ENCODE results near the gene MILR1.
"Not testable (repeated sequence)": the region's sequence is repeated elsewhere in the genome, so short reads cannot be mapped to it uniquely, and the experiment has no call there.

Gene MILR1

GRCh38 chr17:64428406-64428805, 20.5 kb upstream of the MILR1 start:
- WGBS, 2 experiments: 94 to 100% methylated on average over 1 of the region's 1 CpG
- no peaks in the 10 kb centered on the region for H3K9me3 ChIP-seq (ENCODE audit: control insufficient read depth, low read length)
- no peaks in the 10 kb centered on the region for H3K4me1 ChIP-seq (ENCODE audit: control insufficient read depth, insufficient read depth, low read length)
- H3K36me3 ChIP-seq (ENCODE audit: control insufficient read depth, insufficient read depth, low read length): no peaks in the 10 kb centered on the region
- H3K27me3 ChIP-seq (ENCODE audit: control insufficient read depth, insufficient read depth, low read length, poor library complexity, severe bottlenecking): no peaks in the 10 kb centered on the region
- H3K27ac ChIP-seq (ENCODE audit: insufficient read depth, low read depth, low read length, poor library complexity, severe bottlenecking): no peak overlapping the region
- H3K4me3 ChIP-seq (ENCODE audit: insufficient read depth, low read depth, low read length): no peak overlapping the region

GRCh38 chr17:64430036-64430435, 18.9 kb upstream of the MILR1 start:
- H3K4me1 ChIP-seq (ENCODE audit: control insufficient read depth, insufficient read depth, low read length); H3K4me3 ChIP-seq (ENCODE audit: insufficient read depth, low read depth, low read length); H3K36me3 ChIP-seq (ENCODE audit: control insufficient read depth, insufficient read depth, low read length); H3K9me3 ChIP-seq (ENCODE audit: control insufficient read depth, low read length); H3K27ac ChIP-seq (ENCODE audit: insufficient read depth, low read depth, low read length, poor library complexity, severe bottlenecking); H3K27me3 ChIP-seq (ENCODE audit: control insufficient read depth, insufficient read depth, low read length, poor library complexity, severe bottlenecking): not testable (repeated sequence)
- WGBS, 2 experiments: 90 to 92% methylated on average over 2 of the region's 2 CpGs

- Histone ChIP-seq H3K27ac (ENCODE audit: insufficient read depth, low read depth, low read length, poor library complexity, severe bottlenecking) (no peak overlapping the region), H3K36me3 (ENCODE audit: control insufficient read depth, insufficient read depth, low read length) (no peaks in the 10 kb centered on the region), H3K9me3 (ENCODE audit: control insufficient read depth, low read length) (no peaks in the 10 kb centered on the region), H3K27me3 (ENCODE audit: control insufficient read depth, insufficient read depth, low read length, poor library complexity, severe bottlenecking) (no peaks in the 10 kb centered on the region), H3K4me1 (ENCODE audit: control insufficient read depth, insufficient read depth, low read length) (no peaks in the 10 kb centered on the region), H3K4me3 (ENCODE audit: insufficient read depth, low read depth, low read length) (no peak overlapping the region)
- WGBS, 2 experiments: 90 to 96% methylated on average over 5 to 6 of the region's 6 CpGs
Measured at GRCh38 chr17:64431534-64431933, 17.4 kb upstream of the MILR1 start.

- 90 to 94% methylated on average over 5 of the region's 5 CpGs for WGBS, 2 experiments
- H3K27ac ChIP-seq (ENCODE audit: insufficient read depth, low read depth, low read length, poor library complexity, severe bottlenecking): no peak overlapping the region
- peaks cover 7% of the 10 kb centered on the region for H3K9me3 ChIP-seq (ENCODE audit: control insufficient read depth, low read length)
- H3K4me3 ChIP-seq (ENCODE audit: insufficient read depth, low read depth, low read length): no peak overlapping the region
- no peaks in the 10 kb centered on the region for H3K36me3 ChIP-seq (ENCODE audit: control insufficient read depth, insufficient read depth, low read length)
- H3K4me1 ChIP-seq (ENCODE audit: control insufficient read depth, insufficient read depth, low read length): no peaks in the 10 kb centered on the region
- H3K27me3 ChIP-seq (ENCODE audit: control insufficient read depth, insufficient read depth, low read length, poor library complexity, severe bottlenecking): no peaks in the 10 kb centered on the region
Measured at GRCh38 chr17:64437944-64438525, 10.9 kb upstream of the MILR1 start.

GRCh38 chr17:64439521-64439920, 9.4 kb upstream of the MILR1 start:
- not testable (repeated sequence) for H3K9me3 ChIP-seq (ENCODE audit: control insufficient read depth, low read length); H3K4me1 ChIP-seq (ENCODE audit: control insufficient read depth, insufficient read depth, low read length); H3K4me3 ChIP-seq (ENCODE audit: insufficient read depth, low read depth, low read length); H3K27ac ChIP-seq (ENCODE audit: insufficient read depth, low read depth, low read length, poor library complexity, severe bottlenecking); H3K27me3 ChIP-seq (ENCODE audit: control insufficient read depth, insufficient read depth, low read length, poor library complexity, severe bottlenecking); H3K36me3 ChIP-seq (ENCODE audit: control insufficient read depth, insufficient read depth, low read length)
- 70% methylated on average over 1 of the region's 1 CpG; no CpG with 5 or more reads in 1 of the 2 experiments for WGBS, 2 experiments

GRCh38 chr17:64439956-64440355, 9.0 kb upstream of the MILR1 start:
- Histone ChIP-seq H3K9me3 (ENCODE audit: control insufficient read depth, low read length) (peaks cover 7% of the 10 kb centered on the region), H3K36me3 (ENCODE audit: control insufficient read depth, insufficient read depth, low read length) (no peaks in the 10 kb centered on the region), H3K4me1 (ENCODE audit: control insufficient read depth, insufficient read depth, low read length) (no peaks in the 10 kb centered on the region), H3K27ac (ENCODE audit: insufficient read depth, low read depth, low read length, poor library complexity, severe bottlenecking) (no peak overlapping the region), H3K27me3 (ENCODE audit: control insufficient read depth, insufficient read depth, low read length, poor library complexity, severe bottlenecking) (no peaks in the 10 kb centered on the region), H3K4me3 (ENCODE audit: insufficient read depth, low read depth, low read length) (no peak overlapping the region)
- whole genome bisulfite sequencing, 2 experiments: 95% methylated on average over 2 of the region's 2 CpGs

GRCh38 chr17:64441772-64442540, 7.0 kb upstream of the MILR1 start:
- Histone ChIP-seq H3K27ac (ENCODE audit: insufficient read depth, low read depth, low read length, poor library complexity, severe bottlenecking) (no peak overlapping the region), H3K4me1 (ENCODE audit: control insufficient read depth, insufficient read depth, low read length) (no peaks in the 10 kb centered on the region), H3K36me3 (ENCODE audit: control insufficient read depth, insufficient read depth, low read length) (no peaks in the 10 kb centered on the region), H3K9me3 (ENCODE audit: control insufficient read depth, low read length) (peaks cover 7% of the 10 kb centered on the region), H3K27me3 (ENCODE audit: control insufficient read depth, insufficient read depth, low read length, poor library complexity, severe bottlenecking) (no peaks in the 10 kb centered on the region), H3K4me3 (ENCODE audit: insufficient read depth, low read depth, low read length) (no peak overlapping the region)
- WGBS, 2 experiments: 90 to 94% methylated on average over 10 of the region's 10 CpGs

GRCh38 chr17:64442541-64442971, 6.4 kb upstream of the MILR1 start:
- H3K27me3 ChIP-seq (ENCODE audit: control insufficient read depth, insufficient read depth, low read length, poor library complexity, severe bottlenecking): no peaks in the 10 kb centered on the region
- H3K27ac ChIP-seq (ENCODE audit: insufficient read depth, low read depth, low read length, poor library complexity, severe bottlenecking): no peak overlapping the region
- peaks cover 7% of the 10 kb centered on the region for H3K9me3 ChIP-seq (ENCODE audit: control insufficient read depth, low read length)
- no peaks in the 10 kb centered on the region for H3K4me1 ChIP-seq (ENCODE audit: control insufficient read depth, insufficient read depth, low read length)
- WGBS, 2 experiments: 91 to 93% methylated on average over 3 of the region's 3 CpGs
- no peaks in the 10 kb centered on the region for H3K36me3 ChIP-seq (ENCODE audit: control insufficient read depth, insufficient read depth, low read length)
- H3K4me3 ChIP-seq (ENCODE audit: insufficient read depth, low read depth, low read length): no peak overlapping the region

GRCh38 chr17:64443086-64443760, 5.7 kb upstream of the MILR1 start:
- H3K4me1 ChIP-seq (ENCODE audit: control insufficient read depth, insufficient read depth, low read length): no peaks in the 10 kb centered on the region
- H3K27ac ChIP-seq (ENCODE audit: insufficient read depth, low read depth, low read length, poor library complexity, severe bottlenecking): no peak overlapping the region
- H3K9me3 ChIP-seq (ENCODE audit: control insufficient read depth, low read length): peaks cover under 1% of the 10 kb centered on the region
- 88 to 89% methylated on average over 6 of the region's 6 CpGs for WGBS, 2 experiments
- no peaks in the 10 kb centered on the region for H3K27me3 ChIP-seq (ENCODE audit: control insufficient read depth, insufficient read depth, low read length, poor library complexity, severe bottlenecking)
- no peak overlapping the region for H3K4me3 ChIP-seq (ENCODE audit: insufficient read depth, low read depth, low read length)
- H3K36me3 ChIP-seq (ENCODE audit: control insufficient read depth, insufficient read depth, low read length): no peaks in the 10 kb centered on the region

- Histone ChIP-seq H3K27me3 (ENCODE audit: control insufficient read depth, insufficient read depth, low read length, poor library complexity, severe bottlenecking) (no peaks in the 10 kb centered on the region), H3K4me3 (ENCODE audit: insufficient read depth, low read depth, low read length) (no peak overlapping the region), H3K9me3 (ENCODE audit: control insufficient read depth, low read length) (no peaks in the 10 kb centered on the region), H3K36me3 (ENCODE audit: control insufficient read depth, insufficient read depth, low read length) (no peaks in the 10 kb centered on the region), H3K27ac (ENCODE audit: insufficient read depth, low read depth, low read length, poor library complexity, severe bottlenecking) (no peak overlapping the region), H3K4me1 (ENCODE audit: control insufficient read depth, insufficient read depth, low read length) (no peaks in the 10 kb centered on the region)
- WGBS, 2 experiments: 90 to 94% methylated on average over 1 of the region's 1 CpG
Measured at GRCh38 chr17:64447526-64447925, 1.4 kb upstream of the MILR1 start.
